GM21515 (cell line): ENCODE measurements around the gene MICAL3.
"Not testable (repeated sequence)": the region's sequence is repeated elsewhere in the genome, so short reads cannot be mapped to it uniquely, and the experiment has no call there.

Source experiments
- ATAC-seq: cut with Tn5 transposase; IDR thresholded peaks from one replicate; pipeline ENCODE4 v1.9.1; 2021; ENCODE audit not compliant: unreplicated experiment

MICAL3 gene

DNA sequence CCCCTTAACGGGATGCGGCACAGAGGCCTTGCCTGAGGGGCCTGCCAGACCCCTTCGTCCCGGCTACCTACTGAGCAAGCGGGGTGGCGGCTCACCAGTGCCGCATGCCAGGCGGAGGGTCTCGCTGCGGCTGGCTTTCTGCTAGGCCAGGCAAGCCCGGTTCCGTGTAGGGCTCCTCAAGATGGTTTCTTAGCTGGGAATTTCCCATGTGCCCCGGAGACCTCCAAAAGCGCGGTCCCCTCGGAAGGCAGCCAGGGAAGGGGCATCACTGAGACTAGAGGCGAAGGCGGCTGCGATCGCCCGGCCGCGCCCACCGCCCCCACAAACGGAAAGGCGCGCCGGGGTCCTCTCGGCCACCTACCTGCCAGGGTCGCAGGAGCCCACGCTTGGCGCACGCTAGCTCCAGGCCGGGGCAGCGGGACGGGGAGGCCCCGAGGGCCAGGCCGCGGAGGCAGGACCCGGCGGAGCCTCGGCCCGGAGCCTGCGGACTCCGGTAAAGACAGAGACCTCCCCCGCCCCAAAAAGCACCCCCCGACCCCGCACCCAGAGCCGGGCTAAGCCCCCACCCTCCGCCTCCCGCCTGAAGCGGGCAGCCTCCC is 23.8 kb downstream of the MICAL3 start:
- no peak for ATAC-seq

DNA sequence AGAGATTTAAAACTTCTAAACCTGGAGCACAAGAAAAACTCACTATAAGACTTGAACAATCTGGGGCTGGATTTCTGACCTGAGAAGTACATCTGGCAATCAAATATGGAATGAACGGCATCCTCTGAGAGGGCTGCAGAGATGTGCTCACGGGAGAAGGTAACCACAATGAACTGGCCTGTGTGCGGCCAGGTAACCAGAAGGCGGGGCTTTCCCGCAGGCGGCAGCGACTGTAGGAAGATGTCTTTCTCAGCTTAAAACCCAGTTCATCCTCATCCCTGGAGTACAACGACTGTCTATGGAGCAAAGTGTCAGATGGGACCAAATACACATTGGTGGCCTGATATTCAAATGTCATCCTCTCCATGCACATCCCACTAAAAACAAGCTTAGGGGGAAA is 24.5 kb downstream of the MICAL3 start:
- no peak for ATAC-seq

DNA sequence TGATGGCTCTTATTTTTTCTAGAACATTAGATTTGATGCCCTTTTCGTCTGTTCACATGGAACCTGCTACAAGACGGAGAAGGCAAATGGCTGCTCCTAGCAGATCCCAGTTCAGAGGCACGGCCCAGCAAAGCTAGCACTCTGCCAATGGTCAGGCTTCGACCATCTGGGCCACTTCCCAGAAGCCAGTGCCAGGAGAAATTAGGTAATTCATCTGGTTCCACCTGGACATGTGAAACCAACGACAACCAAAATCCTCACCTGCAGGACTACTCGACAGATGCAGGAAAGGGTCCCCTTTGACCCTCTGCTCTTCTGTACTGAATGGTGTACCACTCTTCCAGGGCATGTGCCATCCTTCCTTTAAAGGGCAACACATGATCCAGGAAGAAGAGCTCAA is 25.4 kb downstream of the MICAL3 start:
- ATAC-seq: no peak

DNA sequence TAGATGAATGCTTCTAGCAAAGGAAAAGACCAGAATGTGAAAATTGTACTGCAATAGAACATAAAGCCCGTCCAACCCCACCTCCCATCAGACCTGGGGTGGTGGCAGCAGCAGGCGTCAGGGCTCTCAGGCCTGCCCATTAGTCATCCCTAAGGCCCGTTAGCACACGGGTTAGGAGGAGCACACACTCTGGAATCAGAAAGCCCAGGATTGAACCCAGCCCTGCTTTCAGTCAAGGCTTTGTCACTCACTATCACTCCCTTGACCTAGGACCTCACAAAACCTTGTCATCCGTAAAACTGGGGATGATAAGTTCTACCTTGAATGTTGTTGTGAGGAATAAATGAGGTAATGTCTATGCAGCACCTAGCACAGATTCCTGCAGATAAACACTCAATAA is 26.9 kb downstream of the MICAL3 start:
- ATAC-seq: no peak

DNA sequence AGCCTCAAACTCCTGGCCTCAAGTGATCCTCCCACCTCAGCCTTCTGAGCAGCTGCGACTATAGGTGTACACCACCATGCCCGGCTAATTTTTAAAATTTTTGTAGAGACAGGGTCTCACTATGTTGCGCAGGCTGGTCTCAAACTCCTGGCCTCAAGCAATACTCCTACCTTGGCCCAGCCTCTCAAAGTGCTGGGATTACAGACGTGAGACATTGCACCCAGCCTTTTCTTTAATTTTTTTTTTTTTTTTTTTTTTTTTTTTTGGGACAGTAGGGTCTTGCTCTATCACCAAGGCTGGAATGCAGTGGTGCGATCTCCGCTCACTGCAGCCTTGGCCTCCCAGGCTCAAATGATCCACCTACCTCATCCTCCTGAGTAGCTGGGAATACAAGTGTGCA is 29.1 kb downstream of the MICAL3 start:
- ATAC-seq: not testable (repeated sequence)

DNA sequence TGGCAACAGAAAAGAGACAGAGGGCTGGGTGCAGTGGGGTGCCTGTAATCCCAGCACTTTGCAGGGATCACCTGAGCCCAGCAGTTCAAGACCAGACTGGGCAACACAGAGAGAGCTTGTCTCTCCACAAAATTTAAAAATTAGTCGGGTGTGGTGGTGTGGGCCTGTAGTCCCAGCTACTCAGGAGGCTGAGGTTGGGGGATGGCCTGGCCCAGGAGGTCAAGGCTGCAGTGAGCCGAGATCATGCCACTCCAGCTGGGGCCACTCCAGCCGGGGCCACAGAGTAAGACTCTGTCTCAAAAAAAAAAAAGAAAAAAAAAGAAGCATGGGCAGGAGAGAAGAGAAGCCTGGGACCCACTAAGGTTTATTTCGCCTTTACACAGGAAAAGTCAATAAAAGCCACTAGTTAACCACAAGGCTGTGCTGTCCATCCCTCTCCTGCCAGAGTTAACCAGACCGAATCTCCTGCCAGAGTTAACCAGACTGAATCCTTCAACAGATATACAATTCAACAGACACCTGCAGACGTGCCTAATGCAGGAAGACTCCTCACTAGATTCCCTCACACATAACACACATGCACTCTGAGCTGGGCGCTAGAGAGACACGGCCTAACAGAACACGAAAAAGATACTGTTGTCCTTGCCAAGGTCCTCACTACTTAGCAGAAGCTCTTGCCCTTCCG is 29.8 kb downstream of the MICAL3 start:
- ATAC-seq: no peak

DNA sequence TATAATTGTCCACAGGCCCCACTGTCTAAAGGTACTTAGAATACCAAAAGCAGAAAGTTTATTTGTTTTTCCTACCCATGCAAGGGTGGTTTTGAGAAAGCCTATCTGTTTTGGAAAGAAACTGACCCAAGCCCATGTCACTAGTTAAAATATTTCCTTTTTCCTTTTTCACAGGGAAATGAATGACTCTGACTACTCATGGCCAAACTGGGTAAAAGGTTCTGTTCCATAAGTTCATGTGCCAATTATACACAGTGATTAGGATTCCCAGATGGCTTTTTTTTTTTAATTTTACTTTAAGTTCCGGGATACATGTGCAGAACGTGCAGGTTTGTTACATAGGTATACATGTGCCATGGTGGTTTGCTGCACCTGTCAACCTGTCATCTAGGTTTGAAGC is 31.4 kb downstream of the MICAL3 start:
- ATAC-seq: not testable (repeated sequence)

DNA sequence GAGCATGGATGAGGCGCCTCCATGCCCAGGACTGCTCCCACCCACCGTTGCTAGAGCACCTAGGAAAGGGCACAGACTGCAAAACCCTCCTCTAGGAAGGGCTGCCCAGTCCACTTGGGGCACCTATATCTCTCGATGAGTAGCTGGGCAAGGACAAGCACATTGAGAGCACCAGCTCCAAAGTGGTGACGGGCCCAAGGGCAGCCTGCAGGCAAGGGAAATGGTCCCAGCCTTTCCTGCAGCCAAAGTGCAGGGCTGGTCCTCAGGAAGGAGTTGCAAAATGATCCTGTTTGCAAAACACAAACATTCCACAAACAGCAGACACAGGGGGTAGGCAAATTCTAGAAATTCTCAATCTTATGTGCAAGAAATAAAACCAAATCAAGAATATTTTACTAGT is 32.4 kb downstream of the MICAL3 start:
- not testable (repeated sequence) for ATAC-seq

DNA sequence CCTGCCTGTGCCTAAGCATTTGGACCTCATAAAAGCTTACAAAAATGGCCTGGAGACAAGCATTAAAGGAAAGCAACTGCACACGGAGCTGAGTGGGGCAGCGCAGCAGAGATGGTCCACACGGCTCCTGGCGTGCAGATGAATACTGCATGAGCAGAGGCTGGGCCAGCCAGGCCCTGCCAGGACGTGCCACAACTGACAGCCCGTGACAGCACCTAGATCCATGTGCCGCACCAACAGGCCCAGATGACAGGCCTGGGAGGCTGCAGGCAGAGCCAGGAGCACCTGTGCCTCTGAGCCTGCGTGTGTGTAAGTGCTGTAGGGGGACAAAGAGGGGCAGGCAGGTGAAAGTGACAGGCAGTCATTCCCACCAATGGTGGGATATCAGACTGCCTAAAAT is 33.4 kb downstream of the MICAL3 start:
- ATAC-seq: no peak

DNA sequence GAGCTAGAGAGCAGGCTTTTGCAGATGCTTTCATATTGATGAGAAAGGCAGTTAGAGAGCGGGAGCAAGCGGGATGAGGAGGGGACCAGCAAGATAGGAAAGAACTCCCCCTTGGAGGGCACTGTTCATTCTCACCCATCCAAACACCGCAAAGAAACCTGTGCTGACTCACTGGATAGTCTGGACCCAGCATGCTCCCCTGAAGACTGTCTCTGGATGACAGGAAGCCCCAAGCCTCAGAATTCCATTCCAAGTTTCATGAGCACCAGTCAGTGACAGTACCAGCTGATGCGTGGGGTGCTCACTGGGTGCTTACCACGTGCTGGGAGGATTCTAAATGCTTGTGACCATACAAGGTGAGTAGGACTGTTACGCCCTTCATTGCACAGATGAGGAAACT is 34.2 kb downstream of the MICAL3 start:
- ATAC-seq: no peak

DNA sequence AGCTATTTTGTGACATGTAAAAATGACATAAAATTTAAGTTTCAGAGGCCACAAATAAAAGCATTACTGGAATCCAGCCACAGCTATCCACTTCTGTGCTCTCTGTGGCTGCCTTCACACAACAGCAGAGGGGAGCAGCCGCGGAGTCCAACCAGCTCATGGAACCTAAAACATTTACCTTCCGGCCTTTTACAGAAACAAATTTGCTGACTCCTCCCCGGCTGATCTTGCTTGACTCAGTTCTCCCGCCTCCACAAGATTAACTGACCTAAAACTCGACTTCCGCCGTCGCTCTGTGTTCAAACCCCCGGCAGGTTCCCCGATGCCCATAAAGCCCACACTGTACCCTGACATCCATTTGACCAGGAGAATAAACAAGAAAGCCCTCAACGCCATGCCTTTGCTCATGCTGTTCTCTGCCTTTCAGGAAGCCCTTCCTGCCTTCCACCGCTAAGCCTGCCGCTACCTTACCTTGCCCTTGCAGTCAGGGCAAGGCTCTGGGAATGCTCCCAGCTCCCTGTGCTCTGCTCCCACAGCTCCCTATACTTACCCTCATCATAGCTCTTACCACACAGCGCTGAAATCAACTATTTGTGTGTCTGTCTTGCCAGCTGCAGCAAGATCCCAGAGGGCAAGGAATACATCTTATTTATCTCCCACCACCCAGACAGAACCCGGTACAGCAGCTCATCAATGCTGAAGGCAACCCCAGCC is 35.4 kb downstream of the MICAL3 start:
- ATAC-seq: no peak

DNA sequence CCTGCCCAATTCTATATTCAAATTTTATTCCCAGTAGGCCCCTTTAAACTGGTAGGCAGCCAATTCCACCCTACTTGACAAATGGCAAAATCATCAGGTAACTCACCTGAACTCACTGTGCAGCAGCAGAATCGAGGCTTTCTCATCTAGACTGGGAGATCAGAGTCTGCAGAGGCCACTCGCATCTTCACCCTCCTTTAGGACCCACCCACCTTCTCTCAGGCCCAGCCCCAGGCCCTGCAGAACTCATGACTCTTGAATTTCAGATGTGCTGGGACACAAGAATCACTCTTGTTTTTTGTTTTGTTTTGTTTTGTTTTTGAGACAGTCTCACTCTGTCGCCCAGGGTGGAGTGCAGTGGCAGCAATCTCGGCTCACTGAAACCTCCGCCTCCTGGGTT is 38.8 kb downstream of the MICAL3 start:
- no peak for ATAC-seq

DNA sequence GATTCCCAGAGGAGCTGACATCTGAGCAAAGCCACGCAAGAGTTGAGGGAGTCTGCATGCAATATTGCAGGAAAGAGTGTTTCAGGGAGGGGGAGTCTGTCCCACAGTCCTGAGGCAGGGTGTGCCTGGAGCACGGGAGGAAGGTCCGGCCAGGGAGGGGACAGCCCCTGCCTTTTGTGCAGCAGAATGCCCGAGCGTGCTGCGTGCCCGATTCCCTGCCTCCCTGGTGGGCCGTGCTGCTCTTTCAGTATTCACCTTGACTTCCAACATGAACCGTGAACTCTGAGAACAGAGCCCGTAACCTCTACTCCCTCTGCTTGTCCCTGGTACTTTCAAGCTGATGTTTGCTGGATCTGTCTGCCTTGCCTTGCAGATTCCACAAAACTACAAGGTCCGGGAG is 39.3 kb downstream of the MICAL3 start:
- ATAC-seq: not testable (repeated sequence)

DNA sequence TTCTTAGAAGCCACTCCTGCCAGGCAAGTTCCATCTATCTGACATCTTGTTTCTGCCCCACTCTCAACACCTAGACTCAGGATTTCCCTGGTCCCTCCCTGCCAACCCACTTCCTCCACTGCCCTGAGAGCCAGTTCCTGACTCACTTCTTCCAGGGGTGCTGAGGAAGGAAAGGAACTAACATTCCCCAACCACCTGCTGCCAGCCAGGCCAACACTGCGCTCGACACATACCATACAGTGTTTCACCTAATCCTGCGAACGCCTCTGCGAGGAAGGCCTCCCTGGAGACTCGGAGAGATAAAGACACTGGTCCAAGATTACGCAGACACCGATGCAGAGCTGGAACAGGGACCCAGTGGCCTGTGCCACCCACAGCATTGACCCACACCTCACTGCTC is 40.2 kb downstream of the MICAL3 start:
- ATAC-seq: no peak

DNA sequence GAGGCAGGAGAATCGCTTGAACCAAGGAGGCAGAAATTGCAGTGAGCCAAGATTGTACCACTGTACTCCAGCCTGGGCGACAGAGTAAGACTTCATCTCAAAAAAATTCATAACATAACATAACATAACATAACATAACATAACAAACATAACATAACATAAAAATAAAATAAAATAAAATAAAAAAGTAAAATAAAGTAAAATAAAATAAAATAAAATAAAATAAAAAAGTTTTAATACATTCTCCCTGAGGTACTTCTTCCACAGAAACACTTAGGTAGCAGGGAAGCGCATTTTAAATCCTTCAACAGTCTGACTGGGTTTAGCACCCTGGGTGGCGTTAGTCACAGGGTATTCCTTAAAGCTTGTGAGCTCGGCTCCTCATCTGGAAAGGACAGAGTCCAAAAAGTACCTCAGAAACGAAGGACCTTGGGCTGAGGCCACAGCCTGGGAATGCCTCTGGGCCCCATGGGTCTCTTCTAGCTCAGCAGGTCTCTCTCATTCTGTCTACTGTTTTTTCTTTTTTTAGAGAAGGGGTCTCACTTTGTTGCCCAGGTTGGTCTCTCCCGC is 41.7 kb downstream of the MICAL3 start:
- no peak for ATAC-seq

DNA sequence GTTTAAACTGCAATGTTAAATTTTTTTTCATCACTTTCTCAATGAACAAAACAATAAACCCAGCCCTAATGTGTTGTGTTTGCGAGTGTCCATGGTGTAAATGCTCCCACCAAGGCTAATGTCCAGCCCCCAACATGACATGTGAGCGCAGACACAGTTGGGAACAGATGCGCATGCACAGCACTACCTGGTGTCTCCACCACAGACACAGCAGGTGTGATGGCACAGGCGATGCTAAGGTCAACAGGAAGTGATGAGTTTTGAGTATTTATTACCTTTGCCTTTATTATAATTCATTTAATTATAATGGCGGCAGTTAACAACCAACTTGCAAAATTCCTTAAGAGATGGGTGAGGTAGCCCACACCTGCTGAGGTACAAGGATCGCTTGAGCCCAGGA is 42.9 kb downstream of the MICAL3 start:
- no peak for ATAC-seq

DNA sequence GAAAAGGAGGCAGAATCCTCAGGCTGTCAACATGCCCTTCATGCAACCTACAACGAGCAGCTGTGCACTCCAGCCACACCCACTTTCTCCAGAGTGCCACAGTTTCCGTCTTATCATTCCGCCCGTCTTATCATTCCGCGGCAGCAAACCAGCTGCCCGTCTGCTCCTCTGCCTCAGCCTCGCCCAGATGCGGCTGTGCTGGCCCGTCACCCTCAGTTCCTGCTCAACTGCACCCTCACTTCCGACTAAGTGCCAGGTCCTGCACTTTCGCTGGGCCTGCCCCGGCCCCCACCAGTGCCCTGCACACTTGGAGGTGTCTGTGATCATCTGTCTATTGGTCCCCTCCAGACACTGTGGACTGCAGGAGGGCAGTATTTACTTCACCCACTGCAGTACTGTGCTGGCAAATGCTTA is 43.7 kb downstream of the MICAL3 start:
- no peak for ATAC-seq

DNA sequence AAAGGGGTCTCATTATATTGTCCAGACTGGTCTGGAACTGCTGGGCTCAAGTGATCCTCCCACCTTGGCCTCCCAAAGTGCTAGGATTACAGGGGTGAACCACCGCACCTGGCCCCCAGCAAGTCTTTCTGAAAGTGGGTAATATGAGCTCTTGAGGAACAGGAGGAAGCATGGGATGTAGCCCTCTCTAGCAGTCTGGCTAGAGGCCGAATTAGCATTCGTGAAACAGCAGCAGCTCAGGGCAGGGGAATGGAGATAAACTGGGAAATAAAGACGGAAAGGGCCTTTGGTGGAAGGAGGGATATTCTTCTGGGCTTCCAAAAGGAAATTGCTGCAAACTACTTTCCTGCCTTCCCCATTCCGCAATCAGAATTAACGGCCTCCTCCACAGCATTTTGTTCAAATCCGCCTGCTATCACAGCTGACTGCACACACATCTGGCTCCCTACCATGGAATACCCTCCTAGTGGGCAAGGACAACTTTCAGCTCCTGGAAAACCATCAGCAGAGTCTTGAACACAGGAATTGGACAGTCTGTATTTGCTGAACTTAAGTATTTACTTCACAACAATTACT is 44.3 kb downstream of the MICAL3 start:
- ATAC-seq: no peak

DNA sequence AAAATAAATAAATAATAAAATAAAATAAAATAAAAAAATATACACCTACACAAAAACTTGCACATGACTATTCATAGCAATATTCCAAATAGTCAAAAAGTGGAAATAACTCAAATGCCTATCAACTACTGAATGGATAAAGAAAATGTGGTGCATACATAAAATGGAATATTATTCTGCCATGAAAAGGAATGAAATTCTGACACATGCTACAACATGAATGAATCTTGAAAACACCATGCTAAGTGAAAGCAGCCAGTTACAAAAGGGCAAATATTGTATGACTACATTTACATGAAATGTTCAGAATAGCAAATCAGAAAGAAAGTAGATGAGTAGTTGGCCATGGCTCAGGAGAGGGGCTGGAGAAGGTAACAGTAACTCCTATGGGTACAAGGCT is 46.3 kb downstream of the MICAL3 start:
- no peak for ATAC-seq

DNA sequence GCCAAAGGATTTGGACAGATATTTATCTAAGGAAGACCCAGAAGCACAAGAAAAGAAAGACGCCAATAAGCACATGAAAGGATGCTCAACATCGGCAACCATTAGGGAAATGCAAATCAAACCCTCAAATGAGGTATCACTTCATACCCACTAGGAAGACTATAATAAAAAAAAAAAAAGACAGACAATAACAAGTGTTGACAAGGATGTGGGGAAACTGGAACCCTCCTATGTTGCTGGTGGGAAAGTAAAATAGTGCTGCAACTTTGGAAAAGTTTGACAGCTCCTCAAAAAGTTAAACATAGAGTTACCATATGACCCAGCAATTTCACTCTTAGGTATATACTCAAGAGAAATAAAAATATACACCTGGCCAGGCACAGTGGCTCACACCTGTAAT is 47.0 kb downstream of the MICAL3 start:
- ATAC-seq: no peak

DNA sequence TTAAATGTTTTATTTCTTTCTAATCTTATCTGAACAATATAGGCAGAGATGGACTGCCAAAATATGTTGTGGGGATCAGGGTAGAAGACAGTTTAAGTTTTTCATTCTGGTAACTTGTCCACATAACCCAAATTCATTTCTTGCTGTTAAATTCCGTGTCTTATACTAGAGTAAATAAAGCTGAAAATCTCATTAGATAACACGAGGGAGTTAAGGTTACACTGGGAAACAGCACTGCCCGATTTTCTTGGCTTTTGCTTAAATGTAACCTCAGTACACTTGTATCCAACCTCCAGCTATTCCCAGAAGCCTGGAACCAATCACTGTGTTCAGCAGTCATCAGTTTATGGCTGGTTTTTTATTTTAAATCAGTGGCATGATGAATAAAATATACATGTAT is 48.2 kb downstream of the MICAL3 start:
- no peak for ATAC-seq
